AG04450 (cell line): ENCODE data around the gene CMKLR1. TPM values are rescaled to one million over a fixed set of nuclear protein-coding genes. Genes with fewer than 3 reads are reported as not detected.

Experiments
- CTCF ChIA-PET: fragments of 300-600, 350-600 bp; formaldehyde crosslinking; extraction: SDS; loops from one replicate; lab custom pipeline; 2022; ENCODE audit warnings: antibody characterized with exemption, inconsistent platforms; lab: Charles Lee
- POLR2A ChIA-PET: fragments of 350-600 bp; formaldehyde crosslinking; extraction: SDS; loops from one replicate; lab custom pipeline; 2021; ENCODE audit warnings: antibody characterized with exemption, inconsistent platforms; lab: Yijun Ruan, JAX
- DNase-seq: peaks from one replicate; pipeline ENCODE4 v3.0.0-alpha.2; 2011; ENCODE audit warnings: low read depth, low spot score
- H3K27ac ChIP-seq: one replicate; pipeline ENCODE4 v1.5.1; 2012; ENCODE audit warnings: low read depth, low read length, control low read depth
- H3K27me3 ChIP-seq: one replicate; pipeline ENCODE4 v1.6.0; 2012; ENCODE audit warnings: low read length; ENCODE audit not compliant: control insufficient read depth, insufficient read depth
- H3K4me3 ChIP-seq: 2 replicates; pipeline ENCODE4 v1.5.1; 2011; ENCODE audit warnings: mild to moderate bottlenecking, low read depth, low read length, control low read depth
- H3K9me3 ChIP-seq: 2 replicates; pipeline ENCODE4 v1.5.1; 2012; ENCODE audit warnings: low read length; ENCODE audit not compliant: control insufficient read depth, insufficient read depth
- polyA plus RNA-seq: library from polyadenylated mRNA; depleted of rRNA; stranded (reverse); fragments of >200 nt; gene quantifications from 2 replicates; pipeline ENCODE4 v1.2.3, GENCODE V29; 2011
- TF ChIP-seq, protein P1 (sequence below): IDR thresholded peaks from 2 replicates; pipeline ENCODE4 v1.5.1; 2011; ENCODE audit warnings: low read depth, low read length, control low read depth, inconsistent platforms

The CMKLR1 gene
- polyA plus RNA-seq, 1 experiment = 0.12 TPM

DNA sequence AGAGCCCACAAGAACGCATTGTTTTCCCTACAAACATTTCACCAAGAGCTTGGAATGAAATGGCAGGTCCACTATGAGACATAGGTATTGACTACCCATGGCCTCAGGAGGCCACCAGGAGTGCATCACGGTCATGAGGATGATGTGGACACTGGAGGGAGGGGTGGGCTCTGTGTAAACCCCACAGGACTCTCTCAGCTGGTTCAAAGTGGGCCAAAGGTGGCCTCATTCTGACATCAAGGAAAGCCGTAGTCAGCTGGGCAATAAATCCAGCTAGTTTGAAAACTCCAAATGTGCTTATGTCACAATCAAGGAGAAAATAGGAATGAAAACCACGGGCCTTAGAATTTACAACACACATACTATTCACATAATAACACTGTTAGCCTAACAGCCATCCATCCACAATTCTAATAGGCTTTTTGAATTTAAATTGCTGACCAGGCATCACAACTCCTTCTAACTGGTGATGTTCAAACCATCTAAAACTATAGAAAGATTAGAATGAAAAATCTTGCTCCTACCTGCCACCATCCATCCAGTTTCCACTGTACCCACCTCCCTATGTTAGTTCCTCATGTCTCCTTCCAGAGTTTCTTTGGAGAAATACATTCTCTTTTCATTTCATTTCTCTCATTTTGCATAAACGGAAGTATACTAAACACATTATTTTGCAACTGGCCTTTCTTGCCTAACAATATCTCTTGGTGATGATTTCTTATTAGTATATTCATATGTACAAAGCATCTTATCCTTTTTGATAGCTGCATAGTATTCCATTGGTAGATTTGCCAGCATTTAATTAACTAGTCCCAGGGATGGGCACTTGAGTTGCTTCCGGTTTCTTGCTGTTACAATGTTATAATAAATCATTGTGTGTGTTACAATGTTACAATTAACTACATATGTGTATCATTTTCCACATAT lies 21.5 kb downstream of the CMKLR1 start:
- TF ChIP-seq, protein P1, sequence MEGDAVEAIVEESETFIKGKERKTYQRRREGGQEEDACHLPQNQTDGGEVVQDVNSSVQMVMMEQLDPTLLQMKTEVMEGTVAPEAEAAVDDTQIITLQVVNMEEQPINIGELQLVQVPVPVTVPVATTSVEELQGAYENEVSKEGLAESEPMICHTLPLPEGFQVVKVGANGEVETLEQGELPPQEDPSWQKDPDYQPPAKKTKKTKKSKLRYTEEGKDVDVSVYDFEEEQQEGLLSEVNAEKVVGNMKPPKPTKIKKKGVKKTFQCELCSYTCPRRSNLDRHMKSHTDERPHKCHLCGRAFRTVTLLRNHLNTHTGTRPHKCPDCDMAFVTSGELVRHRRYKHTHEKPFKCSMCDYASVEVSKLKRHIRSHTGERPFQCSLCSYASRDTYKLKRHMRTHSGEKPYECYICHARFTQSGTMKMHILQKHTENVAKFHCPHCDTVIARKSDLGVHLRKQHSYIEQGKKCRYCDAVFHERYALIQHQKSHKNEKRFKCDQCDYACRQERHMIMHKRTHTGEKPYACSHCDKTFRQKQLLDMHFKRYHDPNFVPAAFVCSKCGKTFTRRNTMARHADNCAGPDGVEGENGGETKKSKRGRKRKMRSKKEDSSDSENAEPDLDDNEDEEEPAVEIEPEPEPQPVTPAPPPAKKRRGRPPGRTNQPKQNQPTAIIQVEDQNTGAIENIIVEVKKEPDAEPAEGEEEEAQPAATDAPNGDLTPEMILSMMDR = no peak
- no peak for DNase-seq

GRCh38 chr12:108316176-108317086 lies 22.7 kb downstream of the CMKLR1 start:
- CTCF ChIA-PET = no interaction called here
- no peak for DNase-seq
- Histone ChIP-seq H3K4me3 (no peak overlapping the region), H3K27ac (no peak overlapping the region), H3K27me3 (no peaks in the 10 kb centered on the region), H3K9me3 (no peaks in the 10 kb centered on the region)
- TF ChIP-seq, protein P1 = no peak
- POLR2A ChIA-PET = interaction anchor here (0.6 kb wide), 1 partner anchor 289 kb away, joined by 3 read pairs; no protein-coding TSS in a partner anchor

More for the DNA sequence above, 21.5 kb downstream of the CMKLR1 start:
- no peak overlapping the region for H3K4me3 ChIP-seq
- ChIA-PET POLR2A (no interaction called here), CTCF (no interaction called here)
- H3K27ac ChIP-seq = no peak overlapping the region
- H3K9me3 ChIP-seq = no peaks in the 10 kb centered on the region
- H3K27me3 ChIP-seq = no peaks in the 10 kb centered on the region

DNA sequence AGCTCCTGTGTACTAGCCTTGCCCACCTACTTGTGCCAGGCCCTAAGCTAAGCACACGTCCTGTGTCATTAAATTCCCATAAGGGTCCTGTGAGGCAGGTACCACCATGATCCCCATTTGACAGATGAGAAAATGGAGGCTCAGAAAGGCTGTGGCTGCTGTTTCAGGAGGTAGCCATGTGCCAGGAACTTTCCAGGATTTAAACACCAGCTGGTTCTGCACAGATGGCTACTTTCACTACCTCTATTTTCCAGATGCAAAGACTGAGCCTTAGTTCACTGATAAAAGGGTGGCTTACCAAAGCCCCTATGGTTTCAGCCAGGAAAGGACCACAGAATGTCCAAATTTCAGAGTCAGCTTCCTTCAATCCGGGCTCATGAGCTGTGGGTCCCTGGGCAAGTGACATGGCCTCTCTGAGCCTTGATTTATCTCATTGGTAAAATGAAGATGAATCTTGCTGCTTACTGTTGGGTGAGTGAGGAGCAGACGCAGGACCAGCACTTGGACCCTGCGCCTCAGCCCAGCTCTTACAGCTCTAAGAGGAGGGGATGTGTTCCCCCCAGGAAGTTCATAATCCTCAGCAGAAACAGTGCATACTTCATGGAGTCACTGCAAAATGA lies 23.5 kb downstream of the CMKLR1 start:
- Histone ChIP-seq H3K27me3 (no peaks in the 10 kb centered on the region), H3K9me3 (no peaks in the 10 kb centered on the region), H3K4me3 (no peak overlapping the region), H3K27ac (no peak overlapping the region)
- POLR2A ChIA-PET = interaction anchor here (0.6 kb wide), 1 partner anchor 288 kb away, joined by 3 read pairs; no protein-coding TSS in a partner anchor
- CTCF ChIA-PET = no interaction called here
- TF ChIP-seq, protein P1 = no peak
- no peak for DNase-seq

GRCh38 chr12:108313606-108314351 lies 25.3 kb downstream of the CMKLR1 start:
- TF ChIP-seq, protein P1 = no peak
- DNase-seq = no peak
- ChIA-PET CTCF (no interaction called here), POLR2A (no interaction called here)
- Histone ChIP-seq H3K27me3 (no peaks in the 10 kb centered on the region), H3K27ac (no peak overlapping the region), H3K9me3 (no peaks in the 10 kb centered on the region), H3K4me3 (no peak overlapping the region)
